ENCODE results near the gene MTUS2. TPM values are rescaled to one million over a fixed set of nuclear protein-coding genes. Genes with fewer than 3 reads are reported as not detected.

MTUS2 gene
- total and polyA plus RNA-seq, 2 donors (not counting 3 experiments of a cell fraction or from before 2014, with no cell fraction given), result not detected

- DNase-seq (ENCODE audit: low read depth, low spot score) (no peak), FAIRE-seq (no peak)
- dilution Hi-C loops (cut with MboI; ENCODE audit: extremely low pct_ligation_motif_present, low sequenced_read_pairs), result no loop called here
- no peak overlapping the region for H2AFZ ChIP-seq (ENCODE audit: low read depth, low read length)
- H3K4me2 ChIP-seq (ENCODE audit: insufficient read depth, low read length), result no peak overlapping the region
- H4K20me1 ChIP-seq (replicated peaks; ENCODE audit: control insufficient read depth, extremely low read depth, insufficient read depth, low read length), result no peaks in the 10 kb centered on the region
- H3K9ac ChIP-seq (replicated peaks; ENCODE audit: extremely low read depth, insufficient read depth, low read length), result no peak overlapping the region
- ChIA-PET CTCF (no interaction called here), POLR2A (no interaction called here)
- H3K27me3 ChIP-seq (ENCODE audit: control insufficient read depth in 2 of 2, insufficient read depth in 2 of 2, low read length in 2 of 2), result no peaks in the 10 kb centered on the region
- H3K4me1 ChIP-seq (ENCODE audit: control insufficient read depth, extremely low read depth, insufficient read depth, low read length), result no peaks in the 10 kb centered on the region
- H3K9me3 ChIP-seq (replicated peaks; ENCODE audit: control insufficient read depth, insufficient read depth, low read length), result no peaks in the 10 kb centered on the region
- no peaks in the 10 kb centered on the region for H3K79me2 ChIP-seq (ENCODE audit: control insufficient read depth, insufficient read depth, low read length)
- BruUV-seq (replicated peaks), result no TSS peak
- no peaks in the 10 kb centered on the region for H3K9me1 ChIP-seq (replicated peaks; ENCODE audit: control insufficient read depth, extremely low read depth, insufficient read depth, low read length)
- no peak overlapping the region for H3K27ac ChIP-seq (ENCODE audit: insufficient read depth, low read depth, low read length)
- TF ChIP-seq GATA2 (IDR thresholded peaks at IDR 0.05; ENCODE audit: insufficient read depth, insufficient read length, low read depth, low read length) (no peak), MAX (IDR thresholded peaks at IDR 0.05; ENCODE audit: insufficient read depth, insufficient read length) (no peak), MYC (IDR thresholded peaks at IDR 0.05; ENCODE audit: low read depth, low read length) (no peak), POLR2A (IDR thresholded peaks at IDR 0.05; ENCODE audit: low read depth, low read length) (no peak), CTCF (IDR thresholded peaks at IDR 0.05; ENCODE audit: extremely low read depth in 1 of 2, insufficient read depth in 1 of 2, low read depth in 1 of 2, low read length in 2 of 2) (no peak), POLR2AphosphoS5 (IDR thresholded peaks at IDR 0.05; ENCODE audit: insufficient read depth, low read depth, low read length) (no peak), JUN (IDR thresholded peaks at IDR 0.05; ENCODE audit: borderline replicate concordance, insufficient read depth, insufficient read length, low read depth) (no peak), EZH2 (IDR thresholded peaks at IDR 0.05; ENCODE audit: borderline replicate concordance, low read depth, low read length, severe bottlenecking) (no peak), FOS (IDR thresholded peaks at IDR 0.05; ENCODE audit: borderline replicate concordance, insufficient read depth, low read length) (no peak)
- no peaks in the 10 kb centered on the region for H3K36me3 ChIP-seq (ENCODE audit: control insufficient read depth in 2 of 2, extremely low read depth in 1 of 2, insufficient read depth in 2 of 2, low read length in 2 of 2)
- intact Hi-C loops (cut with micrococcal nuclease), result no loop called here
- no peak overlapping the region for H3K4me3 ChIP-seq (replicated peaks in 1 of 3; ENCODE audit: insufficient read depth in 1 of 3, low read depth in 1 of 3, low read length in 3 of 3)
Measured at GRCh38 chr13:28859069-28859468, 38.9 kb downstream of the MTUS2 start.
